GM18951 (cell line): ENCODE measurements around the gene GPR176.

Experiments used
- POLR2A ChIP-seq: IDR thresholded peaks from 4 replicates; pipeline ENCODE4 v1.6.1; 2011; ENCODE audit warnings: mild to moderate bottlenecking; ENCODE audit not compliant: insufficient read length, insufficient read depth; ENCODE audit errors: extremely low read depth
- in situ Hi-C: fragments of 300-500 bp; cut with MboI; formaldehyde crosslinking; loops from one replicate; pipeline ENCODE4 v1.12.0; 2022; ENCODE audit warnings: low sequenced_read_pairs, mixed read lengths, inconsistent platforms; ENCODE audit not compliant: unreplicated experiment

Gene GPR176, protein sequence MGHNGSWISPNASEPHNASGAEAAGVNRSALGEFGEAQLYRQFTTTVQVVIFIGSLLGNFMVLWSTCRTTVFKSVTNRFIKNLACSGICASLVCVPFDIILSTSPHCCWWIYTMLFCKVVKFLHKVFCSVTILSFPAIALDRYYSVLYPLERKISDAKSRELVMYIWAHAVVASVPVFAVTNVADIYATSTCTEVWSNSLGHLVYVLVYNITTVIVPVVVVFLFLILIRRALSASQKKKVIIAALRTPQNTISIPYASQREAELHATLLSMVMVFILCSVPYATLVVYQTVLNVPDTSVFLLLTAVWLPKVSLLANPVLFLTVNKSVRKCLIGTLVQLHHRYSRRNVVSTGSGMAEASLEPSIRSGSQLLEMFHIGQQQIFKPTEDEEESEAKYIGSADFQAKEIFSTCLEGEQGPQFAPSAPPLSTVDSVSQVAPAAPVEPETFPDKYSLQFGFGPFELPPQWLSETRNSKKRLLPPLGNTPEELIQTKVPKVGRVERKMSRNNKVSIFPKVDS

DNA sequence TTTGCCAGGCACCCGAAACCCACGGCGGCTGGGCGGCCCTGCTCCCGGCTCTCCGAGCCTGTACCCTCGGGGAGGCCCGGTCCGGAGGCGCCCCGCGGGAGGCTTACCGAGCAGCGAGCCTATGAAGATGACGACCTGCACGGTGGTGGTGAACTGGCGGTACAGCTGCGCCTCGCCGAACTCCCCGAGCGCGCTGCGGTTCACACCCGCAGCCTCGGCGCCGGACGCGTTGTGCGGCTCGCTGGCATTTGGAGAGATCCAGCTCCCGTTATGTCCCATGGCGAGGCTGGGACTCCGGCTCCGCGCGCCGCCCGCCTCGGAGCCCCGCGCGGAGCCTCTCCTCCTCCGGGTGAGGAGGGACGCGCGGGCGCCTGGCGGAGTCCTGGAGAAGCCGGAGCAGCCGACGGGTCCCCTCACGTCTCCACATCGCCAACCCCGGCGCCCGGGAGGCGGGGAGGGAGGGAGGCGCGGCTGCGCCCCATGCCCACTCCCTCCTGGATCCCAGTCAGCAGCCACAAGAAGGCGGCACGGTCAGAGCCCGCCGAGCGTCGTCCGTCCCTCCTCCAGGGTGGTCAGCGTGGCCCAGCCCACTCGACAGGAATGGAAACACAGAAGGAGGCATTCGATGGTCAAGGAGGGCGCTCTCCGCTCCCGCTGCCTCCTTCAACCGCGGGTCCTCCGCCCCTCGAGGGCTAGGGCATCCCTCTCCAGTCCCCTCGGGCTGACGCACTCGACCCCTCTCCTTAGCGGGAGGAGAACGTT is at the start of gene GPR176:
TSS of gene GPR176 (minus strand) at position 519 of the 762 bp plus-strand sequence. CDS start at position 279, 240 bp downstream.
- no peak for TF ChIP-seq POLR2A
- in situ Hi-C loops, result no loop called here

DNA sequence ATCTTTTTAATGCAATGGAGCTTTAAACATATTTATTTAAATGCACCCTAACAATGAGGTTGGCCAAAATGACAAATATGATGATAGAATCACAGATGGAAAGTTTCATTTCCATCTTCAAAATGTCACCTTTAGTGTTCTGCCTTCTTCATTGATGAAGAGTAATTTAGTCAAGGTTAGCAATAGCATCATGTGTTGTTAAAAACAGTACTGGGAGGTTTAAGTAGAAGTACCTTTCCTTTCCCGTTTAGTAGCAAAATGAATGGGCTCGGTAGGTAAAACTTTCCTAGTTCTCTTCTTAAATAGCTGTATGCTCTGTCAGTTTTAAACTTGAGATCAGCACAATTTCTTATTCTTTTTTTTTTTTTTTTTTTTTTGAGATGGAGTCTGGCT is 48.9 kb upstream of the GPR176 start:
- TF ChIP-seq POLR2A, result no peak
- in situ Hi-C loops, result no loop called here

DNA sequence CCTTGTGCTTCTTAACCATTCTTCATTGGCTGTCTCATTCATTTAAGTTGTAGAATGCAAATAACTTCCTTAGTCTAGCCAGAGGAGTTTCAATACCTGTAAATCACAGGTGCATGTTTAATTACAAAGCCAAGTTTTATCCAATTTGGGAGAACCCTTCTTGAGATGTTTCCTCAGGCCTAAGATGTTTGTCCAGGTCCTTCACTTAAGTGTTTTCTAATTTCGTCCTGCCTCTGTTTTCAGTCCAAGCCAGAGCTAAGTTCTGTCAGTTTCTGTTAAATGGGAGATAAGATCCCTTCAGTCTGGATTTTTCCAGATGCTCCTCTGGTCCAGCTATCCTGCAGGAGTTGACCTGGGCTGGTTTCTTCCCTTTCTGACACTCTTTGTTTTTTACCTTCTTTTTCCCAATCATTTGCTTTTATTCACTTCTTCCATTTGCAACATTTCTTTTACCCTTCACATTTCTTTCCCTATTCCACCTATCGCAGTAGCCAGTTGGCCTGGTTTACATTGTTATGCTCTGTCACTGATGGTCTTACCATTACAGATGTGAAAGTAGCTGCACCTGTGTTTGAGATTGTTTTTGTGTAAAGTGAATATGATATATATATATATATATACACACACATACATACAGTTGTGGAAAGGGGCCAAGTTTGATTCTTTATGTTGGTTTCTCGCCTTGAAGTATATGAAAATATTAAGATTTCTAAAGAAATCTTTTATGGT is 48.4 kb upstream of the GPR176 start:
- in situ Hi-C loops, result no loop called here
- TF ChIP-seq POLR2A, result no peak

DNA sequence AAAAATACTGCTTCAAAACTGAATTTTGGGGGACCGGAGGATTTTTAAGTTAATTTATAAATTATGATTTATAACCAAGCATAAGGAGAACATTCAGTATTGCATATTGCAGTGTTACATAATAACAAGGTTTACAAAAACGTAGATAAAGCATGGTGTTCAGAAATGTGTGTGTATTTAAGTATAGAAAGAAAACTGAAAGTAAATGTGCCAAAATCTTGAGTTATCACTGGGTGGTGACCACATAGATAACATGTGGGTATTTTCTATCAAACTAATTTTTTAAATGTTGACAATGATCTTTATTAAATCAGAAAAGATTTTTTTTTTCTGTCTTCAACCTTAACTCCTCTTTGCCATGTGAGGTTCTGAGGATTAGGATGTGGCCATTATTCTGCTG is 46.5 kb upstream of the GPR176 start:
- TF ChIP-seq POLR2A, result no peak
- in situ Hi-C loops, result no loop called here

DNA sequence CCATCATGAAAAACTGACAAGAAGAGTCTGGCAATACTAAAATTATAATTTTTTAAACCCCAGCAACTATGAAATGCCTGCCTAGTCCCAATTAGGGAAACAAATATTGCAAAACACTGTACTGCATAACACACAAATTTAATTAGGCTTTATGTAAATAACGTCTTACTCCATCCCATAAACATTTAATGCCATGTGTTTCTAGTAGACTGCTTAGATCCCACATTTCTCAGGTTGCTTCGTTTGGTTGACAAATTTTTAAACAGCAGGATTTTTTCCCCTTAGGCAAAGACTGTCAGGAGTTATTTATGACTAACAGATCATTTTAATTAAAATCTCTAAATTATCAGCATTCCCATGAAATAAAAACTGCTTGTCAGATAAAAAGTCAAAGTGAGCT is 43.7 kb upstream of the GPR176 start:
- in situ Hi-C loops, result no loop called here
- no peak for TF ChIP-seq POLR2A

DNA sequence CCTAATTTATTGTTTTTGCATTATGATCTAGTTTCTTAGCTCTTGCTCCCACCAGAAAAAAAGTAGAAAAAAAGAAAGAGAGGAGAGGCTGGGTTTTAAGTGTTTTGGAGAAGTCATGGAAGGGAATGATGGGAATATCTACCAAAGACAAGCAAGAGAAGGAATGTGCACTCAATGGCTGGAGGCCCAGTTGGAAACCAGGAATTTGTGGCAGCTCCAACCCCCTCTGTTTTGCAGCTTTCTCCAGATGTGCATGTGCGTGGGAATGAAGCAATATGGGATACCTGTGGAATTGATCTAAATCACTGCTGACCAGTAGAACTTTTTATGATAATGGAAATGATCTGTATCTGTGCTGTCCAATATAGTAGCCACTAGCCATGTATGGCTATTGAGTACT is 41.0 kb upstream of the GPR176 start:
- TF ChIP-seq POLR2A, result no peak
- in situ Hi-C loops, result no loop called here

DNA sequence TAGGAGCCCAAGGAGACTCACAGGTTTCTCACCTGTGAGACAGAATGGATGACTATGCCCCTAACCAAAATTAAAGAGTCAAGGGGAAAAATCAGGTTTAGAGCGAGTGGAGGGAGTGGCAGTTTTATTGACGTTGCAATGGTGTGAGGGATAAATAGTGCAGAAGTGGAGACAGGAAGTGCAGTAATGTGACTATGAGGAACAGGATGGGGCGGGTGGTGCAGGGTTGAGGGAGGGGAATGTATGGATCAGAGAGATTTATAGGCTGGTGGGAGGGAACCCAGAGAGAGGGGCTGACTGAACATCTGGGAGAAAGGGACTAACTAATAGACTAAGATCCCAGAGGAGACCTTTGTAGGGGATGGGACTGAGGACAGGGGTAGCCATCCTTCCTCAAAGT is 40.3 kb upstream of the GPR176 start:
- no peak for TF ChIP-seq POLR2A
- in situ Hi-C loops, result no loop called here

DNA sequence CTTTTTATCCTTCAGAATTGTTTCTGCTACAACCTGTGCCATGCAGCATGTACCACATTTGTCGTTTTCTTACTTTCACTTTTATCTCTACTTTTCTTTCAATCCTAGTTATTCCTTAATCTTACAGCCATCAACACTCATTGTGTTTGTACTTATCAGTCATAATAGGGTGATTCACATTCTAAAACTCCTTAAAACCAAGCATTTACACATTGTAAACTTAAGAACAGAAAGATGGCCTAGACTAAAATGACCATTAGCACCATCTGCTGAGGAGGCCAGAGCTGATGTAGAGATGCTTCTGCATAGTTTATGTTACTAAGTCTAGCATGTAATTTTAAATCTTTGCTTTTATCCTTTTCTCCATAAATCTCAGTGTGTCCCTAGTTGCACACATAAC is 39.3 kb upstream of the GPR176 start:
- in situ Hi-C loops, result no loop called here
- TF ChIP-seq POLR2A, result no peak

DNA sequence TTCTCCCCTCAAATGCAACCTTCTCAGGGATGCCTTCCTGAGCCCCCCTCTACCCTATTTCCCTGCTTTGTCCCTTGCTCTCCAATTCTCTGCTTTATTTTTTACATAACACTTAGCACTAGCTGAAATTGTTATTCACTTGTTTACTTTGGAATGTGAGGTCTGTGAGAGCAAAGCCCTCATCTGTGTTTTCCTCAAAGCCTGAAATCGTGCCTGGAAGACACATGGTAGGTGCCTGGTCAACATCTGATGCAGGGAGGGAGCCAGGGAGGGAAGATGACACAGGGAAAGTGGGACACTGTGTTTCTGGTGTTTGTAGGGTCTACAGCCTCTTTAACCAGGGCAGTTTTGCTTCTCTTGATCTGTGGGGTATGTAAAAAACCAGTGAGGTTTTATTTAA is 37.4 kb upstream of the GPR176 start:
- TF ChIP-seq POLR2A, result no peak
- in situ Hi-C loops, result no loop called here

DNA sequence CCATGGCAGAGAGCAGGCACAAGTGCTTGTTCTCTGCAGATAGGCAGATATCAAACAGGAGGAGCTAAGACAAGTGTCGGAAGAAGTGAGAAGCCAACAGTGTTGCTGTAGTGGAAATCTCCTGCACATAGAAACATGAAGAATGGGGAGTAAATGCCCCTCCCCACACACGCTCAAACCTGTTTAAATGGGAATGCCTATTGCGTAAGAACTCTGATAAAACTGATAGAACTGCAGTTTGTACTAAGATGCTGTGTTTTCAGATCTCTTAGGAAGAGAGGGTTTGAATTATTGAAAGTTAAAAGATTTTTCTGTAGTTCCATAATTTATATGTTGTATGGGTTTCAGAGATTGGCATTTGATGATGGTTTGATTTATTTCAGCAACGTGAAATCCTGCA is 33.5 kb upstream of the GPR176 start:
- in situ Hi-C loops, result no loop called here
- TF ChIP-seq POLR2A, result no peak

DNA sequence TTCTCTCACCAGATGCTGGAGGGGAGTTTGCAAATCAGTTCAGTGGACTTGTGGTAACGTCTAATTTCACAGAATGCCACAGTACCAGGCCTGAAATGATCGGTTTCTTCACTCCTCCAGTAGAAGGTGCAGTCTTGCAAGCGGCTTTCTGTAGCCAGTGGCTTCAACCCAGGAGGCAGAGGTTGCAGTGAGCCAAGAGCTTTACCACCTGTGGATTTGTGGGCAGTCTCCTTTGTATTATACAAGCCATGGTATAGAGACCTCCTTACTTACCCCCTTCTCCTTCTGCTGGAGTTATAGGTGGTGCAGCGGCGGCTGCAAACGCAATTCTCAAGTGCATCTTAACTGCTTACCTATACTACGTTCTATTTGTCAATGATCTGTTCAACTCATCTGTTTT is 31.5 kb upstream of the GPR176 start:
- no peak for TF ChIP-seq POLR2A
- in situ Hi-C loops, result no loop called here

DNA sequence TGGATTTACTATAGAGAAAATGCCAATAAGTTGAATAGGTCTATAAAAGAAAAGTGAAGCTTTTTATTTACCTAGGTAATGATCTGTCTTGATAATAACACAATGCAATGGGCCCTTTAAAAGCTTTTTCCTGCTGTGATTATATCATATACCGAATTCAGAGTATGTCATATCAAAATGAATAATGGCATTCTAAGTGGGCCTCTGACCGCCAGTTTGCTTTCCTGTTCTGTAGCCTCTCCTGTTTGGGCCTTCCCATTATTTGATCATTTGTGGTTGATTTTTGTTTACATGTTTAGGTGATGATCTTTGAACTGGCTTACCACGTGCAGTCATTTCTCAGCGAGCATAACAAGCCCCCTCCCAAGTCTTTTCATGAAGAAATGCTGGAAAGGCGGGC is 28.8 kb upstream of the GPR176 start:
- no peak for TF ChIP-seq POLR2A
- in situ Hi-C loops, result no loop called here

DNA sequence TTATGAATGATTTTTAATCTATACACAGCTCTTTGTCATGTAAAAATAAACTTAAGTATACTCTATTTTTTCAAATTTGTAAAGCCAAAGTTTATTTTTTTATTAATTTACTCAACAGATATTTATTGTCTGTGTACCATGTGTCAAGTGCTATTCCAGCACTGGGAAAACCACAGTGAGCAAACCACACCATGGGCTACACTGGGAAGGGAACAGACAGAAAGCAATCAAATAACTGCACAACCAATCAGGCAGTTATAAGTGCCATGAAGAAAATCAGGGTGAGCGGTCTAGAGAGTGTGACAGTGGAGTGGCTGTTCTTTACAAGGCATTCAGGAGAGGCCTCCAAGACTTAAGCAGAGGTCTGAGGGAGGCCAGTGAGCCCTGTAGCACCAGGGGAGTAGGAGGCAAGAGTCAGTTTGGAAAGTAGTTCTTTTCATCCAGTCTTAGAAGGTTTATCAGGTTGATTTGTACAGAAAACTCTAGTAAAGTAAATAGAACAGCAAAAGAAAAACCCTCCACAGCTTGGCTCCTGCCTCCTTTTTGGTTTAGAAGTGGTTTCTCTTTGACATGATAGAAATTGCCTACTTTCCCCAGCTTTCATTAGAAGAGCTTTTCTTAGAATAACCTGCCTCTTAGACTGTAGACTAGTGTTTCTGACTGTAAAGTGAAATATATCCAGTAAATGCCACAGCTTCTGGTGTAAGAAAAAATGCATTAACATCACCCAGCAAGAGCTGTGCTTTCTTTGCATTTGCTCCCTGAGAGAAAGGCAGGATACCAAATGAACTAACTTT is 27.5 kb upstream of the GPR176 start:
- in situ Hi-C loops, result no loop called here
- TF ChIP-seq POLR2A, result no peak

DNA sequence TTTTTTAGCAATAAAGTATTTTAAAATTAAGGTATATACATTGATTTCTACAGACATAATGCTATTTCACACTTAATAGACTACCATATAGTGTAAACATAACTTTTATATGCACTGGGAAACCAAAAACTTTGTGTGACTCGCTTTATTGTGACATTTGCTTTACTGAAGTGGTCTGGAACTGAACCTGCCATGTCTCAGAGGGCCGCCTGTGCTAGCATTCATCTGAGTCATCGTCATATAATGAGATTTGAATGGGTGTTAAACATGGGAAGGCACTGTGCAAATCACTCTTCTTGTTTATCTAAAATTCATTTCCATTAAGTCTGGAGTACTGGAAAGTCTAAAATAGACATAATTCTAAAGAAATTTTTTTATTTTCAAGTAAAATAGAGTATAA is 26.8 kb upstream of the GPR176 start:
- in situ Hi-C loops, result no loop called here
- TF ChIP-seq POLR2A, result no peak
